ENCODE results near the gene CLECL1.

GRCh38 chr12:9749640-9750039 lies 16.7 kb upstream of the CLECL1 start:
- TF ChIP-seq EZH2 (IDR thresholded peaks at IDR 0.05; ENCODE audit: low read depth, low read length, severe bottlenecking) (no peak), GTF2F1 (IDR thresholded peaks at IDR 0.05; ENCODE audit: borderline replicate concordance, low read depth, low read length) (no peak), POLR2AphosphoS5 (IDR thresholded peaks at IDR 0.05; ENCODE audit: low read depth, low read length) (no peak), CTCF (IDR thresholded peaks at IDR 0.05; ENCODE audit: control extremely low read depth in 1 of 3, insufficient read depth in 1 of 3, low read depth in 1 of 3, low read length in 3 of 3) (no peak), RXRA (IDR thresholded peaks at IDR 0.05; ENCODE audit: insufficient read depth, low read depth, low read length) (no peak), SP1 (IDR thresholded peaks at IDR 0.05; ENCODE audit: low read depth, low read length) (no peak), ASH2L (IDR thresholded peaks at IDR 0.05; ENCODE audit: low read length) (no peak), GABPA (IDR thresholded peaks at IDR 0.05; ENCODE audit: borderline replicate concordance, insufficient read depth, low read length) (no peak), ZNF274 (IDR thresholded peaks at IDR 0.05; ENCODE audit: borderline replicate concordance, extremely low read depth, low read length) (no peak), POLR2A (IDR thresholded peaks at IDR 0.05; ENCODE audit: control extremely low read depth in 1 of 2, low read depth in 2 of 2, low read length in 2 of 2) (no peak), JUND (IDR thresholded peaks at IDR 0.05; ENCODE audit: low read length) (no peak), JUN (IDR thresholded peaks at IDR 0.05; ENCODE audit: low read depth, low read length) (no peak), RNF2 (IDR thresholded peaks at IDR 0.05; ENCODE audit: borderline replicate concordance, low read depth, low read length, missing control alignments, poor library complexity, severe bottlenecking) (no peak)
